HG03025 (cell line): ENCODE data around the gene ZNF831.

Experiments used
- ATAC-seq: cut with Tn5 transposase; IDR thresholded peaks from one replicate; pipeline ENCODE4 v1.9.1; 2021; ENCODE audit warnings: mild to moderate bottlenecking, moderate library complexity; ENCODE audit not compliant: unreplicated experiment, low FRiP score

Gene ZNF831

DNA sequence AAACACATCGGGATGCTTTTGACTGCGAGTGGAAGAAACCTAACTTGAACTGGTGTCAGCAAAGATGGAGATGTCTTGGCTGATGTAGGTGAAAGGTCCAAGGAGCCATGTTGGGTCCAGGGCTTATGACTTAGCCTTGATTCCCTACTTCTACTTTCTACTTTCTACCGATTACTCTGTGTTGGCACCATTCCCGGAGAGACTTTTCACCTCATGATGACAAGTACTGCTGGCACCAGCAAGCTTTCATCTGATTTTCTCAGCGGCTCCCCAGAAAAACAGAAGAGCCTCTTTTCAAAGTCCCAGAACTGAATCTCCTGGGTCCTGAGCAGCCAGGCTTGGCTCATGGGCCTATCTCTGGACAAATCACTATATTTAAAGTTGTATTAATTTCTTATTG lies 131.9 kb downstream of the ZNF831 start:
- no peak for ATAC-seq

DNA sequence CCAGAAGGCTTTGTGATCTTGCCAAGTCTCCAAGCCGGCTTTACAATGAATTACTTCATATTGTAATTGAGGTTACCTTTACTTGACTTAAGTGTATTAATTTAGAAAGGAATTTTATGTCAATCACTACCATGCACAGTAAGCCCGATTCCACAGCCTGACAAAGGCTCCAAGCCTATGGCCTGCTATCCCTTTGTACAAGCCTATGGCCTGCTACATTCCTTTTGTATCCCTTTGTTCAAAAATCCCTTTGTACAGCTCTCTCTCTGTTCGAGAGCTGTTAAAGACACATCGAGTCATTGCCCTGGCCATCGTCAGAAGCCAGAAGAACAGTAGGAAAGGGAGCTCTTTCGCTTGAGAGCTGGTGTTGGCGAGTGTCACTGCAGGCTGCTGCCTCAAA lies 134.1 kb downstream of the ZNF831 start:
- ATAC-seq = no peak

DNA sequence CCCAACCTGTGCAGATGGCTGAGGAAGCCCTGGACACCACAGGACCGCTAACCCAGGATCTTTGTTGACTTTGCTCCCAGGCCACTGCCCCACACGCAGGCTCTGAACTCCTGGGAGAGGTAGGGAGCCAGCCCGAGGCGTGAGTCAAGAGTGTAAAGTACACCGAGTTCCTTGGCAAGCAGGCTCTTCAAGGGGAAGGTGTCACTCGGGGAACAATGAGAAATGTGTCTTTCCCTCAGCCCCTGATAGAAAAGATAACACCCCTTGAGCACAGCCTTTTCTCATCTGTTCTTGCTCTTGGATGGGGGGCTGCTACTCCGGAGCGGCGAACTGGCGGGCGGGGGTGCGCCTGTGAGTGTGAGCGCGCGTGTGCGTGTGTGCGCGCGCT lies 136.3 kb downstream of the ZNF831 start:
- ATAC-seq = no peak

DNA sequence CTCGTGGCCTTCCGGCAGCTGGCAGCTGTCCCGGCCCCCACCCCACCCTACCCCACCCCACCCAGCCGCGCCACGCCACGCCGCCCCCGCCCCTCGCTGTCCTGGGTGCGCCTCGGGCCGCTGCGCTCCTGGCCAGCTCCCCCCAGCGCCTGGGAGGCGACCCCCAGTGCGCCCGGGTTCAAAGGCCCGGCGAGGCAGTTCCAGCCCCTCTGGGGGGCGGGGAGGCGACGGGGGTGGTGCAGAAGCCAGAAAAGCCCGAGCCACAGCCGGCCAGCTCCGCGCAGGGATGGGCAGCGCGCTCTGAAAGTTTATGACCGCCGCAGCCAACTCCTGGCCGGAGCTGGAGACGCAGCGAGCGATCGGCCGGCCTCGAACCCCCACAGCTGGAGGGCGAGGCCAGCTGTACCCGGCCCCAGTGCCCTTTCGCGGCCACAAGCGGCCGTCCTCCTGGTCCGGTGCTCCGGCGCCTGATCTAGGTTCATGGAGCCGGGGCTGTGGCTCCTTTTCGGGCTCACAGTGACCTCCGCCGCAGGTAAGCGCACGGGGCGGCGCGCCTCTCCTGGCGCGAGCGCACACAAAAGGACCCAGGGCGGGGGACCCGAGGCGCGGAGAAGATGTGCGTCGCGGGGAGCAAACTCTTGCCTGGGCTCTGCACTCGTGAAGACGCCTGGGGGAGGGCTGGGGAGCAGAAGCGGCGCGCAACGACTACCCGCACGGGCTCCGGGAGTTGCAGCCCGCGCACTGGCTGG lies 136.9 kb downstream of the ZNF831 start, which contains the start of gene EDN3:
Gene EDN3, plus strand, starts transcription at position 279 of the 749 bp plus-strand sequence. Its CDS starts 202 bp downstream, at position 481.
- ATAC-seq = no peak

DNA sequence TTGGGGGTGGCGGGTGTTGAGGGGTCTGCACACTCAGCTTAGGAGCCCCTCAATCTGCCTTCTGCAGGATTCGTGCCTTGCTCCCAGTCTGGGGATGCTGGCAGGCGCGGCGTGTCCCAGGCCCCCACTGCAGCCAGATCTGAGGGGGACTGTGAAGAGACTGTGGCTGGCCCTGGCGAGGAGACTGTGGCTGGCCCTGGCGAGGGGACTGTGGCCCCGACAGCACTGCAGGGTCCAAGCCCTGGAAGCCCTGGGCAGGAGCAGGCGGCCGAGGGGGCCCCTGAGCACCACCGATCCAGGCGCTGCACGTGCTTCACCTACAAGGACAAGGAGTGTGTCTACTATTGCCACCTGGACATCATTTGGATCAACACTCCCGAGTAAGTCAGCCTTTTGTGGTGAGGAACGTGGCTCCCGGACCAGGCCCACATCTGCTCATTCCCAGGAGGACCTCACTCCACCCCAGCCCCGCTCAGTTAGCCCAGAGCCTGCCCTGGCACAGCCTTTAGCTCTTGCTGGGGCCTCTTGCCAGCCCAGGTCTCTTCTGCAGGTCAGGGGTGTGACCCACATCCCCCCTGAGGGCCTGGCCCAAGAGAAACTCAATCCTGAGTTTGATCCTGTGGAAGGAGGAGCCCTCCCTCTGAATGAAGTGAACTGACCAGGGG lies 137.9 kb downstream of the ZNF831 start:
- no peak for ATAC-seq

DNA sequence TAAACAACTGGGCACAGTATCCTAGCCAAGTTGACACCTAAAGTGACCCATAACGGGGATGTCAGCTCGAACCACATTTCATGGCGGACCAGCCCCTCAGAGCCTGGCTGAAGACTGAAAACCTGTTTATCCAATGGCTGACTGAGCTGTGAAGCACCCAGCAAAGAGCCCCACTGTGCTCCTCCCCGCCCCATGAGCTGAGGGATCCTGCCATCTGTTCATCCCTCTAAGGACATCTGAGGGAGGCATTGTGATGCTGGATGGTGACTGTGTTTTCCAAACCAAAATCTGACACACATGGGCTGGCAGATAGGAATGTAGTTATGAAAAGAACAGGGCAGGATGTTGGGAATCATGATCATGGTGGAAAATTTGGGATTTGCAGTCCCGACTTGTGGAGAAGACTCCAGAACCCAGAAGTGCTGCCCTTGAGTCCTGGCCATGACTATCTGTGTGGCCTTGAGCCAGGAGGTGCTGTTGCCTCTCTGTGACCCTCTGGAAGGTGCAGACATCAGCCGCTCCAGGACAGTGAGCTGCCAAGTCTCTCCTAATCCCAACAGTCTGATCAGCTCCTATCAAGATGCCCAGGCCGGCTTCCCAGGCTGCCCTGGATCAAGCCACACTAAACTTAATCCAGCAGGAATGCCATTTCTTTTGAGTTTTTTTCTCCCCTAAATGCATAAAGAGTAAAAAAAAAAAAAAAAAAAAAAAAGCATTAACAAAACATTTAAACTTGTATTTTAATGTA lies 142.5 kb downstream of the ZNF831 start:
- no peak for ATAC-seq

DNA sequence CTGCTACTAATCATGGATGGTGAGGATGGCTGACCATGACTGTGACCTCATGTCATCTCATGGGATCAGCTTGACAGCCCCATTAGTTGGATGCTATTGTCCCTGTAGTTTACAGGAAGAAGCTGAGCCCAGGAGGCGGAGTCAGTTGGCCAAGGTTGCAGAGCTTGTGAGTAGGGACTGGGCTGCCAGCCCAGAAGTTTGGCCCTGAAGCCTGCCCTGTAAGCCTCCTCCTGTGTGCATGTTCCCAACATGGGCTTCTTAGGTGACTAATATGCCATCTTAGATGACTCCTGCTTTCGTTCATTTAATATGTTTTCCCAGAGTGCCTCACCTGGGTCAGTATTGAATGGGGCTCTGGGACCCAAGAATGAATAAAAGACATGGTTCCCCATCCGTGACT lies 143.6 kb downstream of the ZNF831 start:
- no peak for ATAC-seq
